IMR-90 (cell line): ENCODE measurements around the gene PSMB3. TPM values are rescaled to one million over a fixed set of nuclear protein-coding genes. Genes with fewer than 3 reads are reported as not detected.
A peak's percentile ranks its signal among the peaks of the same experiment; 100 is the strongest.

Experiments
- ATAC-seq: fragments of 200-7000 bp; cut with Tn5 transposase; 2 replicates; pipeline ENCODE4 v1.9.1; 2020; ENCODE audit warnings: low read depth, mild to moderate bottlenecking, moderate library complexity
- BruUV-seq: library from RNA; stranded (reverse); fragments of 400-500 nt; replicated peaks from 2 replicates; lab custom pipeline; 2021; lab: Mats Ljungman, UMichigan
- CTCF ChIA-PET: fragments of 300-600 bp; formaldehyde crosslinking; extraction: SDS; loops from one replicate; lab custom pipeline; 2021; ENCODE audit warnings: antibody characterized with exemption; lab: Yijun Ruan, JAX
- POLR2A ChIA-PET: fragments of 300-600 bp; sonication (Branson Sonifier 250); formaldehyde crosslinking; loops from one replicate; lab custom pipeline; 2022; ENCODE audit warnings: antibody characterized with exemption; ENCODE audit not compliant: unreplicated experiment; lab: Charles Lee
- DNase-seq: peaks from one replicate; pipeline ENCODE4 v3.0.0; 2013
- H2AFZ ChIP-seq: replicated peaks from 2 replicates; pipeline ENCODE3; 2013; ENCODE audit warnings: low read length, mild to moderate bottlenecking; ENCODE audit not compliant: poor library complexity
- H2AK5ac ChIP-seq: 2 replicates; pipeline ENCODE4 v1.6.1; 2013; ENCODE audit warnings: low read depth, low read length, inconsistent platforms
- H2AK9ac ChIP-seq: replicated peaks from 2 replicates; pipeline ENCODE3; 2013; ENCODE audit warnings: mild to moderate bottlenecking, low read depth, low read length, moderate library complexity; ENCODE audit not compliant: poor library complexity
- H2BK120ac ChIP-seq: 2 replicates; pipeline ENCODE4 v1.6.1; 2013; ENCODE audit warnings: low read depth, low read length, inconsistent platforms
- H2BK15ac ChIP-seq: 3 replicates; pipeline ENCODE4 v1.6.1; 2013; ENCODE audit warnings: low read depth, low read length, inconsistent platforms
- H2BK20ac ChIP-seq: 2 replicates; pipeline ENCODE4 v1.6.1; 2013; ENCODE audit warnings: low read depth, mild to moderate bottlenecking, inconsistent platforms, low read length, moderate library complexity
- H2BK5ac ChIP-seq: 2 replicates; pipeline ENCODE4 v1.6.1; 2013; ENCODE audit warnings: mild to moderate bottlenecking, low read depth, low read length, inconsistent platforms; ENCODE audit not compliant: poor library complexity, severe bottlenecking
- H3K14ac ChIP-seq: replicated peaks from 2 replicates; pipeline ENCODE4 v1.6.1; 2013; ENCODE audit warnings: low read depth, low read length, inconsistent platforms
- H3K18ac ChIP-seq: 2 replicates; pipeline ENCODE4 v1.6.1; 2013; ENCODE audit warnings: low read depth, low read length, control low read depth
- H3K23ac ChIP-seq: 2 replicates; pipeline ENCODE4 v1.6.1; 2013; ENCODE audit warnings: low read depth, low read length, inconsistent platforms
- H3K27ac ChIP-seq: 2 replicates; pipeline ENCODE4 v1.5.1; 2013; ENCODE audit warnings: mild to moderate bottlenecking, control low read depth, low read length; ENCODE audit not compliant: insufficient read depth
- H3K27me3 ChIP-seq: 2 replicates; pipeline ENCODE4 v1.6.1; 2013; ENCODE audit warnings: low read length; ENCODE audit not compliant: control insufficient read depth, insufficient read depth
- H3K36me3 ChIP-seq: 2 replicates; pipeline ENCODE4 v1.6.1; 2013; ENCODE audit warnings: low read length, mixed read lengths; ENCODE audit not compliant: control insufficient read depth, insufficient read depth
- H3K4ac ChIP-seq: 2 replicates; pipeline ENCODE4 v1.6.1; 2013; ENCODE audit warnings: low read depth, low read length, inconsistent platforms
- H3K4me1 ChIP-seq: 2 replicates; pipeline ENCODE4 v1.6.1; 2013; ENCODE audit warnings: low read length, mixed read lengths; ENCODE audit not compliant: control insufficient read depth, insufficient read depth
- H3K4me2 ChIP-seq: 2 replicates; pipeline ENCODE4 v1.6.1; 2013; ENCODE audit warnings: low read depth, mild to moderate bottlenecking, control low read depth, low read length, moderate library complexity
- H3K4me3 ChIP-seq: 2 replicates; pipeline ENCODE4 v1.5.1; 2013; ENCODE audit warnings: low read depth, mild to moderate bottlenecking, control low read depth, low read length, moderate library complexity; ENCODE audit not compliant: insufficient read depth
- H3K56ac ChIP-seq: 2 replicates; pipeline ENCODE4 v1.6.1; 2013; ENCODE audit warnings: low read length, inconsistent platforms; ENCODE audit not compliant: insufficient read depth; ENCODE audit errors: extremely low read depth
- H3K79me1 ChIP-seq, 2 experiments: 2 replicates each; pipeline ENCODE4 v1.6.1; 2013; ENCODE audit warnings: low read length in 2 of 2, inconsistent platforms in 1 of 2, low read depth in 1 of 2
- H3K9ac ChIP-seq: 2 replicates; pipeline ENCODE4 v1.6.1; 2013; ENCODE audit warnings: low read depth, low read length, control low read depth
- H3K9me1 ChIP-seq: 2 replicates; pipeline ENCODE4 v1.6.1; 2013; ENCODE audit warnings: low read length, inconsistent platforms; ENCODE audit not compliant: insufficient read depth
- H3K9me3 ChIP-seq: 2 replicates; pipeline ENCODE4 v1.6.1; 2013; ENCODE audit warnings: low read length; ENCODE audit not compliant: control insufficient read depth, insufficient read depth
- H4K20me1 ChIP-seq: 2 replicates; pipeline ENCODE4 v1.6.1; 2013; ENCODE audit warnings: low read length, inconsistent platforms; ENCODE audit not compliant: insufficient read depth
- H4K5ac ChIP-seq: 2 replicates; pipeline ENCODE4 v1.6.1; 2013; ENCODE audit warnings: mild to moderate bottlenecking, low read depth, low read length, control low read depth
- H4K8ac ChIP-seq, 2 experiments: 2 replicates each; pipeline ENCODE4 v1.6.1; 2013; ENCODE audit warnings: low read depth in 2 of 2, low read length in 2 of 2, control low read depth in 1 of 2, inconsistent platforms in 1 of 2
- H4K91ac ChIP-seq: 2 replicates; pipeline ENCODE4 v1.6.1; 2013; ENCODE audit warnings: low read depth, low read length, inconsistent platforms; ENCODE audit not compliant: insufficient read depth
- BHLHE40 ChIP-seq: fragments of 150-350 bp; IDR thresholded peaks from 2 replicates; pipeline ENCODE4 v1.6.1; 2016; ENCODE audit warnings: mild to moderate bottlenecking, low read depth, low read length
- CEBPB ChIP-seq: IDR thresholded peaks from 2 replicates; pipeline ENCODE4 v1.6.1; 2012; ENCODE audit warnings: low read depth, low read length, improper control_type of control experiment
- FOS ChIP-seq: fragments of 150-350 bp; IDR thresholded peaks from 2 replicates; pipeline ENCODE4 v1.6.1; 2016; ENCODE audit warnings: low read depth, low read length
- MAFK ChIP-seq: IDR thresholded peaks from 2 replicates; pipeline ENCODE4 v1.6.1; 2012; ENCODE audit warnings: low read depth, low read length, improper control_type of control experiment
- MAZ ChIP-seq: IDR thresholded peaks from 2 replicates; pipeline ENCODE4 v1.6.1; 2012; ENCODE audit warnings: low read depth, mild to moderate bottlenecking, low read length, improper control_type of control experiment, moderate library complexity, borderline replicate concordance
- MXI1 ChIP-seq: IDR thresholded peaks from 2 replicates; pipeline ENCODE4 v1.6.1; 2012; ENCODE audit warnings: low read depth, mild to moderate bottlenecking, low read length, moderate library complexity, borderline replicate concordance
- NFE2L2 ChIP-seq: fragments of 150-350 bp; IDR thresholded peaks from 2 replicates; pipeline ENCODE4 v1.6.1; 2016; ENCODE audit warnings: low read depth, mild to moderate bottlenecking, low read length
- RFX5 ChIP-seq: IDR thresholded peaks from 2 replicates; pipeline ENCODE4 v1.8.0; 2012; ENCODE audit warnings: low read depth, mild to moderate bottlenecking, low read length, moderate library complexity
- WGBS, 2 experiments: methylation state at CpG; one replicate each; pipeline versions ENCODE4 v1.1.5 to v1.1.7; 2013; ENCODE audit warnings: missing lambda C conversion rate in 2 of 2; ENCODE audit not compliant: insufficient read length in 1 of 2; ENCODE audit errors: extremely low coverage in 2 of 2; 5-methylcytosine and 5-hydroxymethylcytosine counted together
- dilution Hi-C: fragments of 300-500 bp; cut with HindIII; formaldehyde crosslinking; loops from one replicate; pipeline ENCODE4 v1.14.3; 2018; ENCODE audit warnings: low sequenced_read_pairs; ENCODE audit not compliant: unreplicated experiment
- in situ Hi-C: fragments of 300-500 bp; cut with MboI; formaldehyde crosslinking; loops from 3 replicates; pipeline ENCODE4 v1.14.3; 2019; ENCODE audit warnings: low sequenced_read_pairs, inconsistent platforms, mixed read lengths
- intact Hi-C: fragments of 100-400 bp; cut with micrococcal nuclease; formaldehyde crosslinking; loops from 2 replicates; pipeline ENCODE4 v1.10.0; 2022
- polyA plus RNA-seq, 3 experiments: library from polyadenylated mRNA; depleted of rRNA; stranded (reverse); fragments of >200 nt; gene quantifications; 2 replicates each; pipeline ENCODE4 v1.2.3, GENCODE V29; 2012; ENCODE audit warnings: low replicate concordance in 1 of 3
- total RNA-seq: library from RNA; depleted of rRNA; stranded (reverse); fragments of >200 nt; gene quantifications from 2 replicates; pipeline ENCODE4 v1.2.3, GENCODE V29; 2012
- TF ChIP-seq, protein P1 (sequence below): fragments of 150-350 bp; IDR thresholded peaks from 2 replicates; pipeline ENCODE4 v1.6.1; 2016; ENCODE audit warnings: low read depth, mild to moderate bottlenecking, low read length, moderate library complexity, borderline replicate concordance

Gene PSMB3
- total and polyA plus RNA-seq, 2 of the 4 experiments (the other 2 are of a cell fraction) = 480 to 828 TPM

- ATAC-seq (no peak), DNase-seq (no peak)
- H4K91ac ChIP-seq = no peak overlapping the region
- no peak overlapping the region for H3K4me2 ChIP-seq
- BruUV-seq = no TSS peak
- H3K27ac ChIP-seq = no peak overlapping the region
- no peak overlapping the region for H4K5ac ChIP-seq
- H4K20me1 ChIP-seq = peaks cover 36% of the 10 kb centered on the region
- H3K56ac ChIP-seq = no peak overlapping the region
- no peak overlapping the region for H2BK20ac ChIP-seq
- no peak overlapping the region for H2BK15ac ChIP-seq
- dilution Hi-C loops = no loop called here
- WGBS, 2 experiments = 87% methylated on average over 4 of the region's 8 CpGs; no CpG with 5 or more reads in 1 of the 2 experiments
- no peak overlapping the region; the same call in 1 of the 2 replicates for H2AK5ac ChIP-seq
- no peak overlapping the region for H3K18ac ChIP-seq
- intact Hi-C loops = no loop called here
- H3K27me3 ChIP-seq = no peaks in the 10 kb centered on the region
- H3K9ac ChIP-seq = peak overlapping the region; percentile 97; the same call in 1 of the 2 replicates
- H3K4me3 ChIP-seq = no peak overlapping the region
- H3K23ac ChIP-seq = no peak overlapping the region
- no peak overlapping the region for H2BK120ac ChIP-seq
- H3K79me1 ChIP-seq = peaks cover 11 to 64% of the 10 kb centered on the region in 2 experiments; a peak in 3 of 4 replicates
- no peak overlapping the region for H3K4ac ChIP-seq
- no peak overlapping the region for H4K8ac ChIP-seq
- 0 out of 2 replicates have a peak, but pooled peaks cover 11% of the 10 kb centered on the region for H3K9me1 ChIP-seq
- H2AFZ ChIP-seq = no peak overlapping the region
- H3K4me1 ChIP-seq = peaks cover 15% of the 10 kb centered on the region
- in situ Hi-C loops = loop anchor here (5.0 kb wide), 1 partner anchor 54 kb away; no protein-coding TSS in a partner anchor
- H2BK5ac ChIP-seq = no peak overlapping the region
- H3K14ac ChIP-seq = no peak overlapping the region
- TF ChIP-seq CEBPB (no peak), RFX5 (no peak), MXI1 (no peak), FOS (no peak), MAFK (no peak), MAZ (no peak), NFE2L2 (no peak), BHLHE40 (no peak)
- TF ChIP-seq, protein P1, sequence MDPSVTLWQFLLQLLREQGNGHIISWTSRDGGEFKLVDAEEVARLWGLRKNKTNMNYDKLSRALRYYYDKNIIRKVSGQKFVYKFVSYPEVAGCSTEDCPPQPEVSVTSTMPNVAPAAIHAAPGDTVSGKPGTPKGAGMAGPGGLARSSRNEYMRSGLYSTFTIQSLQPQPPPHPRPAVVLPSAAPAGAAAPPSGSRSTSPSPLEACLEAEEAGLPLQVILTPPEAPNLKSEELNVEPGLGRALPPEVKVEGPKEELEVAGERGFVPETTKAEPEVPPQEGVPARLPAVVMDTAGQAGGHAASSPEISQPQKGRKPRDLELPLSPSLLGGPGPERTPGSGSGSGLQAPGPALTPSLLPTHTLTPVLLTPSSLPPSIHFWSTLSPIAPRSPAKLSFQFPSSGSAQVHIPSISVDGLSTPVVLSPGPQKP = no peak
- peaks cover 36% of the 10 kb centered on the region for H3K36me3 ChIP-seq
- ChIA-PET POLR2A (no interaction called here), CTCF (interaction anchor here (1.8 kb wide), 1 partner anchor 54 kb away, joined by 4 read pairs; no protein-coding TSS in a partner anchor)
- peak overlapping the region; percentile 99 for H2AK9ac ChIP-seq
- H3K9me3 ChIP-seq = no peaks in the 10 kb centered on the region
Measured at GRCh38 chr17:38731526-38732294, 20.8 kb upstream of the PSMB3 start.
